PC-9 (cell line): ENCODE data around the gene OPTC.

Source experiments
- CTCF ChIP-seq: fragments of 200-600 bp; sonication (generic); conservative IDR thresholded peaks from 2 replicates; pipeline ENCODE4 v1.6.1; 2017; ENCODE audit warnings: mixed run types, antibody characterized with exemption, mild to moderate bottlenecking, moderate library complexity
- EZH2 ChIP-seq: fragments of 200-600 bp; sonication (generic); IDR thresholded peaks from 2 replicates; pipeline ENCODE4 v1.8.0; 2017; ENCODE audit warnings: antibody characterized with exemption, low read depth

DNA sequence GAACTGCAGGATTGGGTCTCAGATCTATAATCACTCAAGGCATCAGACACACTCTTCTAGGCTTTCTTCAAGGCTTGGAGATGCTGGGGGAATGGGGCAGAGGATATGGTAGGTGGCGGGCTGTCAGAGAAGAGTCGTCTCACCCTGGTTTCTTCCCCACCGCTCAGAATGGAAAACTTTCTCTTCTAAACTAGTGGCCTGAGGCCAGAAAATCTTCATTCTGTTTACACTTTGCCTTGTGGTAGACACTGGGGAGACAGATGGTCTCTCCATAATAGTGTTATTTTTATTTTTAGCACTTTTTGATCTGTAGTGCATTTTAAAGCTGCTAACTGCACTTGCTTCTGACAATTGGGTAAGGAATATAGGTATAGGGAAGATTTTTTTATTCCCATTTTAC is 15.7 kb upstream of the OPTC start:
- TF ChIP-seq CTCF: no peak
- TF ChIP-seq EZH2: no peak
